Body of pancreas (tissue), 4 donors: ENCODE measurements around the gene DISP2. TPM values are rescaled to one million over a fixed set of nuclear protein-coding genes. Genes with fewer than 3 reads are reported as not detected.

Experiments used
- ATAC-seq: fragments of 150-250 bp; one replicate; pipeline ENCODE4 v1.9.1; 2016
- DNase-seq, 4 donors: peaks; one replicate each; pipeline ENCODE4 v3.0.0-alpha.2; 2019
- H3K27ac ChIP-seq, 4 donors: fragments of 200-600 bp; sonication (generic); 1 replicate in 3 of 4; 2 replicates in 1 of 4; pipeline versions ENCODE4 v1.5.1 to v1.6.1; 2016 to 2019; ENCODE audit warnings: mild to moderate bottlenecking in 1 of 4, mixed read lengths in 1 of 4, moderate library complexity in 1 of 4
- H3K27me3 ChIP-seq, 2 donors: fragments of 200-600 bp; sonication (generic); one replicate each; pipeline ENCODE4 v1.6.0; 2016; ENCODE audit warnings: mild to moderate bottlenecking in 1 of 2
- H3K36me3 ChIP-seq, 2 donors: fragments of 200-600 bp; sonication (generic); replicated peaks in 1 of 2; 2 replicates each; pipeline ENCODE4 v1.5.1; 2016; ENCODE audit warnings: low read depth in 2 of 2; ENCODE audit not compliant: insufficient read depth in 1 of 2
- H3K4me1 ChIP-seq: fragments of 200-600 bp; sonication (generic); one replicate; pipeline ENCODE4 v1.6.0; 2016
- H3K4me3 ChIP-seq, 2 donors: fragments of 200-600 bp; sonication (generic); 1 replicate in 1 of 2; 2 replicates in 1 of 2; pipeline ENCODE4 v1.5.1; 2016 to 2019
- H3K9me3 ChIP-seq, 3 donors: fragments of 200-600 bp; sonication (generic); 1 replicate in 2 of 3; 2 replicates in 1 of 3; pipeline ENCODE4 v1.5.1; 2016
- CTCF ChIP-seq, 7 experiments: fragments of 450-650 bp in 4 of 7; fragments of 200-600 bp in 3 of 7; sonication (generic) in 3 of 7; IDR thresholded peaks; one replicate each; pipeline ENCODE4 v1.5.1; 2016 to 2019; ENCODE audit warnings: antibody characterized with exemption in 7 of 7
- POLR2A ChIP-seq, 3 donors: fragments of 450-650 bp; IDR thresholded peaks; one replicate each; pipeline ENCODE4 v1.6.1; 2016; ENCODE audit warnings: antibody characterized with exemption in 3 of 3, mild to moderate bottlenecking in 2 of 3
- WGBS, 2 donors: methylation state at CpG; one replicate each; pipeline ENCODE4 v1.1.5; 2017; 5-methylcytosine and 5-hydroxymethylcytosine counted together
- intact Hi-C: fragments of 100-400 bp; cut with DNase I; formaldehyde crosslinking; loops from one replicate; pipeline ENCODE4 v1.15.1; 2023
- total RNA-seq, 2 donors: library from RNA; depleted of rRNA; stranded (reverse); fragments of >200 nt; gene quantifications; one replicate each; pipeline ENCODE4 v1.1.0, GENCODE V29; 2016

DISP2 gene
- total RNA-seq, 2 donors from 2014 or later, result under 0.01 to 0.52 TPM

GRCh38 chr15:40399370-40399769, 41.4 kb downstream of the DISP2 start:
- Histone ChIP-seq H3K36me3 (no peaks in the 10 kb centered on the region), H3K27ac (no peak overlapping the region), H3K4me3 (no peak overlapping the region), H3K9me3 (no peaks in the 10 kb centered on the region), H3K4me1 (no peaks in the 10 kb centered on the region), H3K27me3 (no peaks in the 10 kb centered on the region)
- no peak for DNase-seq
- TF ChIP-seq POLR2A (IDR thresholded peaks at IDR 0.05), result no peak
- no peak for TF ChIP-seq CTCF (IDR thresholded peaks at IDR 0.05)
- ATAC-seq, result no peak
- intact Hi-C loops, result no loop called here
- WGBS, 2 donors, result 73 to 86% methylated on average over 7 of the region's 7 CpGs

GRCh38 chr15:40405501-40406381, 47.7 kb downstream of the DISP2 start, which contains the start of gene IVD:
Gene IVD (plus strand): TSS chr15:40405795. CDS start chr15:40405828, 33 bp downstream.
- peak; percentile 100 for ATAC-seq
- peak within 1 kb of the TSS; percentile 80 to 97 for H3K4me3 ChIP-seq
- intact Hi-C loops, result no loop called here
- peaks cover 21% of the 10 kb centered on the region for H3K4me1 ChIP-seq
- peak within 1 kb of the TSS; percentile 44 to 81 (median 72) for H3K27ac ChIP-seq
- H3K27me3 ChIP-seq, result no peaks in the 10 kb centered on the region
- DNase-seq, result peak; percentile 95 to 97 (median 97)
- WGBS, 2 donors, result 1 to 3% methylated on average over 10 to 54 of the region's 54 CpGs
- H3K9me3 ChIP-seq, result no peaks in the 10 kb centered on the region
- no peak for TF ChIP-seq CTCF (IDR thresholded peaks at IDR 0.05)
- peak; percentile 57 to 88 (median 83) for TF ChIP-seq POLR2A (IDR thresholded peaks at IDR 0.05)
- peaks cover 0 to 1% of the 10 kb centered on the region in 2 donors for H3K36me3 ChIP-seq

GRCh38 chr15:40407330-40407990, 49.4 kb downstream of the DISP2 start:
- peaks cover 0 to 2% of the 10 kb centered on the region in 2 donors for H3K36me3 ChIP-seq
- H3K27ac ChIP-seq, result no peak overlapping the region
- TF ChIP-seq POLR2A (IDR thresholded peaks at IDR 0.05) (no peak), CTCF (IDR thresholded peaks at IDR 0.05) (no peak)
- WGBS, 2 donors, result 69 to 82% methylated on average over 4 to 8 of the region's 8 CpGs
- no peak for ATAC-seq
- intact Hi-C loops, result no loop called here
- H3K27me3 ChIP-seq, result no peaks in the 10 kb centered on the region
- no peaks in the 10 kb centered on the region for H3K9me3 ChIP-seq
- DNase-seq, result no peak
- H3K4me3 ChIP-seq, result no peak overlapping the region
- peaks cover 29% of the 10 kb centered on the region for H3K4me1 ChIP-seq

- DNase-seq (no peak), ATAC-seq (no peak)
- TF ChIP-seq CTCF (IDR thresholded peaks at IDR 0.05) (no peak), POLR2A (IDR thresholded peaks at IDR 0.05) (no peak)
- Histone ChIP-seq H3K27me3 (no peaks in the 10 kb centered on the region), H3K9me3 (no peaks in the 10 kb centered on the region), H3K4me1 (peaks cover 34% of the 10 kb centered on the region), H3K4me3 (no peak overlapping the region), H3K27ac (no peak overlapping the region), H3K36me3 (peaks cover 0 to 4% of the 10 kb centered on the region in 2 donors)
- WGBS, 2 donors, result 78 to 87% methylated on average over 3 of the region's 3 CpGs
- intact Hi-C loops, result no loop called here
Observed at GRCh38 chr15:40409366-40409765, 51.3 kb downstream of the DISP2 start.
